Suprapubic skin (tissue), 4 donors: ENCODE measurements around the gene AOC1. TPM values are rescaled to one million over a fixed set of nuclear protein-coding genes. Genes with fewer than 3 reads are reported as not detected.

Experiments used
- DNase-seq, 2 donors: peaks; one replicate each; pipeline ENCODE4 v3.0.0-alpha.2; 2019; ENCODE audit warnings: low spot score in 2 of 2
- H3K27ac ChIP-seq: fragments of 200-600 bp; sonication (generic); one replicate; pipeline ENCODE4 v1.5.1; 2019
- H3K27me3 ChIP-seq: fragments of 200-600 bp; sonication (generic); one replicate; pipeline ENCODE4 v1.5.1; 2019
- H3K36me3 ChIP-seq: fragments of 200-600 bp; sonication (generic); one replicate; pipeline ENCODE4 v1.5.1; 2019
- H3K4me1 ChIP-seq: fragments of 200-600 bp; sonication (generic); one replicate; pipeline ENCODE4 v1.5.1; 2019
- H3K4me3 ChIP-seq: fragments of 200-600 bp; sonication (generic); one replicate; pipeline ENCODE4 v1.5.1; 2019; ENCODE audit warnings: mild to moderate bottlenecking
- H3K9me3 ChIP-seq: fragments of 200-600 bp; sonication (generic); one replicate; pipeline ENCODE4 v1.5.1; 2019
- EP300 ChIP-seq: sonication (generic); formaldehyde crosslinking; IDR thresholded peaks from one replicate; pipeline ENCODE4 v1.6.1; 2017; ENCODE audit warnings: antibody characterized with exemption
- POLR2A ChIP-seq, 2 donors: fragments of 450-650 bp; IDR thresholded peaks; one replicate each; pipeline ENCODE4 v1.6.1; 2017; ENCODE audit warnings: antibody characterized with exemption in 2 of 2, mild to moderate bottlenecking in 2 of 2, moderate library complexity in 2 of 2
- POLR2AphosphoS5 ChIP-seq, 3 donors: sonication (generic); formaldehyde crosslinking; IDR thresholded peaks; one replicate each; pipeline ENCODE4 v1.6.1; 2017; ENCODE audit warnings: antibody characterized with exemption in 3 of 3
- WGBS: methylation state at CpG from one replicate; pipeline ENCODE4 v1.1.5; 2018; 5-methylcytosine and 5-hydroxymethylcytosine counted together
- total RNA-seq, 4 donors: library from RNA; depleted of rRNA; stranded (reverse); fragments of >200 nt; gene quantifications; one replicate each; pipeline ENCODE4 v1.1.0, GENCODE V29; 2016
- TF ChIP-seq, protein P1 (sequence below), 2 donors: fragments of 200-600 bp in 1 of 2; fragments of 450-650 bp in 1 of 2; sonication (generic) in 1 of 2; IDR thresholded peaks; one replicate each; pipeline ENCODE4 v1.5.1; 2016 to 2019; ENCODE audit warnings: antibody characterized with exemption in 2 of 2, mild to moderate bottlenecking in 1 of 2, moderate library complexity in 1 of 2

The AOC1 gene
- total RNA-seq, 4 donors from 2014 or later = 1.9 to 5.5 (median 2.3) TPM

DNA sequence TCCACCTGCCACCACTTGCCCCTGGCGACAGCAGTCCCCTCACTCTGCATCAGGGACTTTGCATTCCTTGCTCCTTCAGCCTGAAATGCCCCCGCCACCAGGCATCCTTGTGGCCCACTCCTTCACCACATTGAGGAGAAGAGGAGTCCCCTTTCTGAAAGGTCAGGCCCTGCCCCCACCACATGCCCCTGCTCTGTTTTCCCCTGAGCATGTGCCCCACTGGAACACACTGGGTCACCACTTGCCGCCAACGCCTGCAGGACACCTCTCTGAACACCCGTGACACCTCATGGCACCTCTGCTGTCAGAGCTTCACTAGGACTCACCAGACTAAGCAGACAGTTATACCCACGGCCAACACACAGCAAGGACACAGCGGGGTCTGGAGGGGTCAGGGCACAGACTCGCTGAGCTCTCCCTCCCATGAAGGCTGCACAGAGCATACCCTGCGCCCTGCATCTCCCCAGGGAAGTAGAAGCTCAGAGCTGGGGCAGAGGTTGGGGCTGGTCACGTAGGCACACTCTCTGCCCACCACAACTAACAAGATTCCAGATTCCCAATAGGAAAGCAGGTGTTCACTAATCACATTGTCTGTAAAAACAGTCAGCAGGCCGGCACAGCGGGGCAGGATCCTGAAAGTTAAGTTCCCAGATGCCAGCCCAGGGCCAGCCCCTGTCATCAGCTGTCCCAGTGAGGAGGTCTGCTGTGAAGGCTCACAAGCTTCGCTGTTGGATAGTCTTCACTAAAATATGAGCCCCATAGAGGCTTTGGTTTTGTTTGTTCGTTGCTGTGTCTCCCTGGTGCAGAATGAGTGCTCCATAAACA lies 5.8 kb upstream of the AOC1 start:
- TF ChIP-seq EP300 = no peak
- TF ChIP-seq POLR2A (IDR thresholded peaks at IDR 0.05) = no peak
- TF ChIP-seq, protein P1, sequence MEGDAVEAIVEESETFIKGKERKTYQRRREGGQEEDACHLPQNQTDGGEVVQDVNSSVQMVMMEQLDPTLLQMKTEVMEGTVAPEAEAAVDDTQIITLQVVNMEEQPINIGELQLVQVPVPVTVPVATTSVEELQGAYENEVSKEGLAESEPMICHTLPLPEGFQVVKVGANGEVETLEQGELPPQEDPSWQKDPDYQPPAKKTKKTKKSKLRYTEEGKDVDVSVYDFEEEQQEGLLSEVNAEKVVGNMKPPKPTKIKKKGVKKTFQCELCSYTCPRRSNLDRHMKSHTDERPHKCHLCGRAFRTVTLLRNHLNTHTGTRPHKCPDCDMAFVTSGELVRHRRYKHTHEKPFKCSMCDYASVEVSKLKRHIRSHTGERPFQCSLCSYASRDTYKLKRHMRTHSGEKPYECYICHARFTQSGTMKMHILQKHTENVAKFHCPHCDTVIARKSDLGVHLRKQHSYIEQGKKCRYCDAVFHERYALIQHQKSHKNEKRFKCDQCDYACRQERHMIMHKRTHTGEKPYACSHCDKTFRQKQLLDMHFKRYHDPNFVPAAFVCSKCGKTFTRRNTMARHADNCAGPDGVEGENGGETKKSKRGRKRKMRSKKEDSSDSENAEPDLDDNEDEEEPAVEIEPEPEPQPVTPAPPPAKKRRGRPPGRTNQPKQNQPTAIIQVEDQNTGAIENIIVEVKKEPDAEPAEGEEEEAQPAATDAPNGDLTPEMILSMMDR (IDR thresholded peaks at IDR 0.05) = no peak
- TF ChIP-seq POLR2AphosphoS5 (IDR thresholded peaks at IDR 0.05) = no peak
- 89% methylated on average over 8 of the region's 14 CpGs for WGBS
- no peaks in the 10 kb centered on the region for H3K27me3 ChIP-seq
- no peaks in the 10 kb centered on the region for H3K9me3 ChIP-seq
- no peak overlapping the region for H3K27ac ChIP-seq
- no peak overlapping the region for H3K4me3 ChIP-seq
- H3K36me3 ChIP-seq = no peaks in the 10 kb centered on the region
- H3K4me1 ChIP-seq = no peaks in the 10 kb centered on the region
- no peak for DNase-seq

DNA sequence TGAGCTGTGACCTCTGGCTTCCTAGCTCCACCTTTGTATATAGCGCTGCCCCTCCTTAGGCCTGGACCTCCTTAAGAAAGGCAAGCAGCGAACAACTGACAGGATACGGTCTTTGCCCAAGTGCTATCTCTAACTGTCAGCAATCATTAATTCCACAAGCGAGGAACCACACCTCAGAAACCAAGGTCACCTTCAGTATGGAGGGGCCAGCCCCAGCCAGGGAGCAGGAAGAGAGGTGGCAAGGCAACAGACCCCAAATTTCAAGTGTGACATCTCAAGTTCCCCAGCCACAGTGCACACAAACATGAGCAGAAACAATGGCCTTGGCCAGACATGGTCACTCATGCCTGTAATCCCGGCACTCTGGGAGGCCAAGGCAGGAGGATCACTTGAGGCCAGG lies 4.8 kb upstream of the AOC1 start:
- H3K9me3 ChIP-seq = no peaks in the 10 kb centered on the region
- DNase-seq = no peak
- H3K4me3 ChIP-seq = no peak overlapping the region
- TF ChIP-seq POLR2AphosphoS5 (IDR thresholded peaks at IDR 0.05) = no peak
- no peak for TF ChIP-seq POLR2A (IDR thresholded peaks at IDR 0.05)
- TF ChIP-seq EP300 = no peak
- 92% methylated on average over 4 of the region's 5 CpGs for WGBS
- H3K27me3 ChIP-seq = peaks cover 7% of the 10 kb centered on the region
- no peaks in the 10 kb centered on the region for H3K36me3 ChIP-seq
- no peak overlapping the region for H3K27ac ChIP-seq
- H3K4me1 ChIP-seq = no peaks in the 10 kb centered on the region

DNA sequence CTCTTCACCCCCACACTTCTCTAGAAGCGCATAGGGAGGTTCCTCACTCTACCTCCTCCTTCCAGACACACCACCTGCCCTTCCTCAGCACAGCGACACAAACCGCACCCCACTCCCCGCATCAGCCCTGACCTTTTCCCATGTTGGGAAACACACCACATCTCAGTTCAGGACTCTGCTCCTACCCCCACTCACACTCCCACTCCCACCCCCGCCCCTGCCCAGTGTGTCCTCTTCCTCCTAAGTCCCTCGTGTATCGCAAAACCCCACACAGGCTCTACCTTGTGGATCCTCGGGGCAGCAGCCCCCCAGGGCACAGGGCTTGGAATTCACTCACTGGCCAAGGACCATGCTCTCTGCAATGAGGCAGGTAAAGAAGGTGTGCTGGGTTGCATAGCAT lies 4.2 kb upstream of the AOC1 start:
- no peak for DNase-seq
- TF ChIP-seq EP300 (no peak), POLR2AphosphoS5 (IDR thresholded peaks at IDR 0.05) (no peak), POLR2A (IDR thresholded peaks at IDR 0.05) (no peak)
- TF ChIP-seq, protein P1 (IDR thresholded peaks at IDR 0.05) = no peak
- H3K9me3 ChIP-seq = no peaks in the 10 kb centered on the region
- WGBS = 87% methylated on average over 8 of the region's 8 CpGs
- no peak overlapping the region for H3K4me3 ChIP-seq
- H3K27me3 ChIP-seq = peaks cover 7% of the 10 kb centered on the region
- H3K4me1 ChIP-seq = no peaks in the 10 kb centered on the region
- no peaks in the 10 kb centered on the region for H3K36me3 ChIP-seq
- H3K27ac ChIP-seq = no peak overlapping the region

DNA sequence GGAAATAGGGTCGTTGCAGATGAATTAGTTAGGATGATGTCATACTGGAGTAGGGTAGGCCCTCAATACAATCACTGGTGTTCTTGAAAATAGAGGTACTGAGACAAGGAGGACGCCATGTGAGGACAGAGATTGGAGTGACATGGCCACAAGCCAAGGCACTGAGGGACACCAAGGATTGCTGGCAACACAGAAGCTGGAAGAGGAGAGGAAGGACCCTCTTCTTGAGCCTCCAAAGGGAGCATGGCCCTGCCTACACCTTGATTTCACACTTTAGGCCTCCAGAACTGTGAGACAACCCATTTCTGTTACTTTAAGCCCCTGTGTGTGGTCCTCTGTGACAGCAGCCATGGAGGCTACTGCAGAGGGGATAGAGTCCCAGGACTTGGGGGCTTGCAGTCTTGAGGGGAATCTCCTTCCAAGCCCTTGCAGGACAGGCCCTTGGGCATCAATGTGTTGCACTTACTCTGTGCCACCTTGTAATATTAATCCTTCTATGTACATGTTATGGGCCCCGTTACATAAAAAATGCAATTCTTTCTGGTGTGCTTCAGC lies 3.7 kb upstream of the AOC1 start:
- no peak for DNase-seq
- Histone ChIP-seq H3K9me3 (no peaks in the 10 kb centered on the region), H3K36me3 (no peaks in the 10 kb centered on the region), H3K4me1 (no peaks in the 10 kb centered on the region), H3K27me3 (peaks cover 7% of the 10 kb centered on the region), H3K27ac (no peak overlapping the region), H3K4me3 (no peak overlapping the region)
- TF ChIP-seq POLR2A (IDR thresholded peaks at IDR 0.05) (no peak), POLR2AphosphoS5 (IDR thresholded peaks at IDR 0.05) (no peak), EP300 (no peak)
- TF ChIP-seq, protein P1 (IDR thresholded peaks at IDR 0.05) = no peak
- WGBS = 78% methylated on average over 3 of the region's 3 CpGs

DNA sequence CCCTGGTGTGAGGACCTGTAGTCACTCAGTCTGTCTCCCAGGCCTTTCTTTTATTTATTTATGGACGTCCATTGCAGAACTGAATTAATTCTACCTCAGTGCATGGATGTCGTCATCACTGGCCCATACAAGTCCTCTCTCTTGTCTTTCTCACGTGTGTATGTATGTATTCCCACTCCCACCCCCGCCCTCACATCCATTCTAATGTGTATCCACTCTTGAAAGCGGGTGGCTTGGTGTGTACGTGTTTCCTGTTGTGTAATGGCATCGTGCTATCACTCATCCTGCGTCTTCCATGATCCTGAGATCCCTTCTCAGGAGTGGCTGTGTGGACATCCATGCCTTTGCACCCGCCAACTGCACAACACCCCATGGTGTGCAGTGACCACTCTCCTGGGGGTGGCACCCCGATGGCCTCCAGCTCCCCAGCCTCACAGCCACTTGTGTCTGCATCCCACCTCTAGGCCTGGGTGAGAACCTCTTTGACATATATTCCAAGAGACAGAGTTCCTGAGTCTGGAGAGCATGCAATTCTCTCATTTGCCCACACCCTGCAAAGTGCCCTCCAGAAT lies 3.0 kb upstream of the AOC1 start:
- TF ChIP-seq POLR2A (IDR thresholded peaks at IDR 0.05) (no peak), POLR2AphosphoS5 (IDR thresholded peaks at IDR 0.05) (no peak), EP300 (no peak)
- TF ChIP-seq, protein P1 (IDR thresholded peaks at IDR 0.05) = no peak
- no peak overlapping the region for H3K4me3 ChIP-seq
- no peaks in the 10 kb centered on the region for H3K9me3 ChIP-seq
- H3K4me1 ChIP-seq = no peaks in the 10 kb centered on the region
- H3K27me3 ChIP-seq = peaks cover 7% of the 10 kb centered on the region
- no peak for DNase-seq
- no peak overlapping the region for H3K27ac ChIP-seq
- WGBS = 86% methylated on average over 10 of the region's 10 CpGs
- no peaks in the 10 kb centered on the region for H3K36me3 ChIP-seq
